ENCODE measurements around the gene NUMB.

GRCh38 chr14:73339846-73340595, 118.3 kb downstream of the NUMB start:
- TF ChIP-seq POLR2A (IDR thresholded peaks at IDR 0.05; ENCODE audit: low read depth, low read length) (no peak), POLR2AphosphoS5 (IDR thresholded peaks at IDR 0.05; ENCODE audit: low read depth, low read length) (no peak), TAF1 (IDR thresholded peaks at IDR 0.05; ENCODE audit: borderline replicate concordance, low read depth, low read length) (no peak)
